ENCODE data around the gene MOB2.

The MOB2 gene

DNA sequence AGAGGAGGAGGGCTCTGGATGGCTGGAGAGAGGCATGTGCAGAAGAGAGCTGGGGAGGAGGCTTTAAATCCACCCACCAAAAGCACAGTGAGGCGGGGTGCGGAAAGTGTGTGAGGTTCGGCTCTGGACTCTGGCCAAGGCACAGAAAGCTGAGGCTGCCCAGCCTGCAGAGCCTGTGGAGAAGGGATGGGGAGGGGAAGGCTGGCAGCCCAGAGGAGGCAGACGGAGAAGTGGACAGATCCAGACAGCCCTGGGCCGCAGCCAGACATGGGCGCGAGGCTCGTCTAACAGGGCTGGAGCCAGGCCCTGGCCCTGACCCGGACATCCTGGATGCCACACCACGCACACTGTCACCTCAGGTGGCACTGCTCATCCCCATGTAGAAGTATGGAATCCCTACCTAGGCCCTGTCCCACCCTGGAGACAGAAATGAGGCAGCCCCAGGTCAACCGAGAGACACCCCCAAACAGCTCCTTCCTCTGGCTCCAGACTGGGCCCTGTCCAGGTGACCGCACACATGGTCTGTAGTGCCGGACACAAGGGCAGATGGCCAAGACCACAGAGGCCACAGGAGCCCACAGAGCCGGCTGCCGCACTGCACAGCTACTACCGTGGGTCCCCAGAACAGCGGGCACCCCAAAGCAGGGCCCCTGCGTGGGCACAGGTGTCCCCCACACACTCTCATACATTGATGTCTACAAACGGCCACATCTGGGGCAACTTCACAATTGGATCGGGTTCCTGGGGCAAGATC is 16.6 kb upstream of the MOB2 start:
- no peak for DNase-seq

DNA sequence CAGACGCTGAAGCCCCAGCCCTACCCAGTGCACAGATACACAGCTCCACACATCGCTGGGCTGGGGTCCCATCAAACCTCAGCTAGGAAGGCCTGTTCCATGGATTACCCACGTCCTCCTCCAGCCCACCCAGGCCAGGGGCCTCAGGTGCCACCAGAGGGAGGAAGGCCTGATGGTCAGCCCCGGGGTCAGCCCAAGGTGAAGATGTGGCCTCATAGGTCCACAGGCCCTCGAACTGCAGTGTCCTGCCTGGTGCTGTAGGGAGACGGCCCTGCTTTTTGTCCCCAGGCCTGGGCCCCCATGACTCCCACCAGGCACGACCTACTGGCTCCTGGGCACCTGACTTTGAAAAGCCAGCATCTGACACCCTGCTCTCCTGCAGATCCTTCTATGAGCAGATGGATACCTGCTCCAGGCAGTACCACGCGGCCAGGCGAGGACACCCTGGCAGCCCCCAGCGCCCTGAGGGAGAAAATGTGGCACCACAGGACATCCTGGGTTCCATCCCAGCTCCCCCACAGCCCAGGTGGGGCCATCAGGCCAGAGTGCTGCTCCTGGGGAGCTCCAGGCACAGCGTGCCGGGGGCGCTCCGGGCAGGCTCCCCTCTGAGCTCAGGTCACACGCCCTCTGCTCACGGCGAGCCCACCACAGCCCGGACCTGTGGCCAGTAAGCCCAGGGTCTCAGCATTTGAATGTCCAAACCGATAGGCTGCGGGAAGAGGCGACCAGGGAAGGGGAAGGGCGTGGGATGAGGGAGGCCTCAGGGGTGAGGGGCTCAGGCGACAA is 15.8 kb upstream of the MOB2 start:
- no peak for DNase-seq

DNA sequence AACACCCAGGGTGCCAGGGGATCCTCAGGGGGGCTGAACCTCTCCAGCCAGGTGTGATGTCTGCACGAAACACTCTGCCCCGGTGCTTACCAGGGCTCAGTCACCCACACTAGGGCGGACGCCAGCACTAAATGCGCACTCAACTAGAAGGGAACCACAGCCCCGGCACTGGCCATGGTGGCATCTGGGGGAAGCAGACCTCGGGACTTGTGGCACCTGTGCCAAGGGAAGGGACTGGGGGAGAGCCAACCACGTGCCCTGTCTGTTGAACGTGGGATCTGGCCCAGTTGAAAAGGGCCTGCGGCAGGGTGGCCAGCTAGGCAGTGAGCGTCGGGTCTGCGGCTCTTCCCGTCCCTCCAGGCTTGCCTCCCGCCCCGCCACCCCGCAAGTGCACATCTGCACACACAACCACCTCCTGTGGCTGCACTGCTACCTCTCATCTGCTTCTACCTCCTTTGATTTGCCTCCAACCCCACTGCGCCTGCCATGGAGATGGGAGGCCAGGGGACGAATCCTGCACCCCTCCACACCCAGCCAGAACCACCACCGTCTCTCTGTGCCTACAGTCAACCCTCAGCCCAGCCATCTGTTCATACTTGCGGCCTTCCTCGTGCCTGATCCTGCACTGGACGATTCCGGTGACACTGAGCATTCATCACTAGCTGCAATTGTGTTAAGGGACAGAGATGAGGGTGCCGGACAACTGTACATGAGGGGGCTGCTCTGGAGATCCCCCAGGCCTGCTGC is 15.0 kb upstream of the MOB2 start:
- no peak for DNase-seq

DNA sequence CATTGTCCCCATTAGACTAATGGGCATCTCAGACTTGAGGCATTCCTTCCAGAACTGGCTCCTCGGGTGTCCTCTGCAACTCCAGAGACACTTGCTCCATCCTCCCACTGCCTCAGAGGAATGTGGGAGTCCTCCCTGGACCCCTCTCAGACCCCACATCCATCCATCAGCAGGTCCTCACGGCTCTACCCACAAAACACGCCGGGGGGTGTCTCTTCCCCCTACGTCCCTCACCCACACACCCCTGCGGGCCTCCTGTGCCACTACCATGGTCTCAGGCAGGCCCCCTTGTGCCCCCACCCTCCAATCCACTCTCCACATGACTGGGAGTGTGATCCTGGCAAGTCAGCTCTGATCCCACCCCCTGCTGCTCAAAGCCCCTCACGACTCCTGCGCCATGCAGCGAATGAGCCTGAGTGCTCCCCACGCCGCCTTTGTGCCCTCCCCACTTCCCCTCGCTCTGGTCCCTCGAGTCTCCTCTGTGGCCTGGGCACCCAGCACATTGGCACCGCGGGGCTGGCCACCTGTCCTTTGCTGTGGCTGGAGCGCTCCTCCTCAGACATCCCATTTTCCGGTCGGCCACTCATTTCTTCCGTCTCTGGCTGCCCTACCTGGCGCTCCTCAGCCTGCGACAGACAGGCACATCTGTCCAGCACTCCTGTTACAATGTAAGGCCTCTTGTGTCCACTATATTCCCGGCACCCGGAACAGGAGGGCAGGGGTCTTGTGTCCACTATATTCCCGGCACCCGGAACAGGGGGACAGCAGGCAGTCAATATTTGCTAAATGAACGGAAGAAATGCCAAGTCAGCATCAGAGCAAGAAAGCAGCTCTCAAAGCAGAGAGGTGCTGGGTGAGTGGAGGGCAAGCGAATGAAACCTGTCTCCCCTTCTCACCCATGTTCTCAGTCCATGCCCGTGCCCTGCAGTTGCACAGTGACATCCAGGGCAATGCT is 14.2 kb upstream of the MOB2 start:
- no peak for DNase-seq

DNA sequence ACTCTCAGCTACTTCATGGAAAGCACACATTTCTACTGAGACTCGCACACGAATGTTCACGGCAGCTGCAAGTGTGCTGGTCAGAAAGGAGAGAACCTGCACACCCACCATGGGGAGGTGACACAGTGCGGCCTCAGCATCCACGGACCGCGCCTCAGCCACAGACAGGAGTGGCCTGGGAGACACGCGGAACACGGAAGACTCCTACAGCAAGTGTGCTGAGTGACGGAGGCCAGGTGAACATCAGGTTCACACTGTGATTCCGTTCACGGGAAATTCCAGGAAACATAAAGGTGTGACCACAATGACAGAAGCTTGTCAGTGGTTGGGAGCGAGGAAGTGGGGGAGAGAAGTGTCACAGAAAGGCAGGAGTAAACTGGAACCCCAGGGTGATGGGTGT is 13.3 kb upstream of the MOB2 start:
- DNase-seq: no peak

DNA sequence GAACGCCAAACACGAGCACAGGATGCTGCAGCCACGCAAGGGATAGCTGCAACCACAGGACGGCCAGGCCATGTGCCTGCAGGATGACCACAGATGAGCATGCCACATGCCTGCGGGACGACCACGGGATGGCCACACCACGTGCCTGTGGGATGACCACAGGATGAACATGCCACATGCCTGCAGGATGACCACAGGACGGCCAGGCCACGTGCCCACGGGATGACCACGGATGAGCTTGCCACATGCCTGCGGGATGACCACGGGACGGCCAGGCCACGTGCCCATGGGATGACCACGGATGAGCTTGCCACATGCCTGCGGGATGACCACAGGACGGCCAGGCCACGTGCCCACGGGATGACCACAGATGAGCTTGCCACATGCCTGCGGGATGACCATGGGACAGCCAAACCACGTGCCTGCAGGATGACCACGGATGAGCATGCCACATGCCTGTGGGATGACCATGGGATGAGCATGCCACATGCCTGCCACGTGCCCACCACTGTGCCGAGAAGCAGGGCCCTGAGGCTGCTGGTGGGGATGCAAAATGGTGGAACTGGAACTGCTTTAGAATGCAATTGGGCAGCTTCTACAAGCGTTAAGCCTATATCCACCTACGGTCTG is 12.8 kb upstream of the MOB2 start:
- no peak for DNase-seq

DNA sequence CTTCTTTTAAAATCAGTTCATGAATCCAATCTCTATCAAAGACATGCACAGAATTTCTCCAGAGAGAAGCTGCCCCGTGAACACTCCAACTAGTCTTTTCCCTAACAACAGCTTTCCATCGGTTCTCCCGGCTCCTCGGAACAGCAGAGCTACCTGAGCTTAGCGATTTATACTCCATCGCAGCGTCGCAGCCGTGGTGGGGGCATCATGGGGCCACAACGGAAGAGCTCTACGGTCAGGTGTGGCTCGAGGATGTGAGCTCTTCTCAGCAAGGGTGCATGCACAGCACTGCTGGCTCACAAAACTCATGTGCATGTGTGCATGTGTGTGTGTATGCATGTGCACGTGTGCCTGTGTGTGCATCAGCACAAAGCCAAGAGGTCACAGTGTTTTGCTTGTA is 11.7 kb upstream of the MOB2 start:
- no peak for DNase-seq

DNA sequence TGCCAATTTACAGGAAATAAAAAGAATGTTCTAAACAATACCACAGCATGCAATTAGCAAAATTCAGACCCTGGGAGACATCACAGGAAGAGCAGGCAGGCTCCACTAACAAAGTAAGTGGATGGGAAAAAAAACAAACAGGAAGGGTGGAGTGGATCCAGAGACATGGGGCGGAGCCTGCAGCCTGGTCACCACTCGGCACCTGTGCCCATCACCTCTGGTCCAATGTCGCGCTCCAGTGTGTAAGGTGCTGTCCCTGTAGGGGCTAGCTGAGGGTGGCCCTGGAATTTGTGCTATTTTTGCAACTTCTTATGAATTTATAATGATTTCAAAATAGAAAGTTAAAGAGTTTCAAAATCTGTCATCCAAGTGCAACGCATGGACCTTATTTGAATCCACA is 11.0 kb upstream of the MOB2 start:
- no peak for DNase-seq

DNA sequence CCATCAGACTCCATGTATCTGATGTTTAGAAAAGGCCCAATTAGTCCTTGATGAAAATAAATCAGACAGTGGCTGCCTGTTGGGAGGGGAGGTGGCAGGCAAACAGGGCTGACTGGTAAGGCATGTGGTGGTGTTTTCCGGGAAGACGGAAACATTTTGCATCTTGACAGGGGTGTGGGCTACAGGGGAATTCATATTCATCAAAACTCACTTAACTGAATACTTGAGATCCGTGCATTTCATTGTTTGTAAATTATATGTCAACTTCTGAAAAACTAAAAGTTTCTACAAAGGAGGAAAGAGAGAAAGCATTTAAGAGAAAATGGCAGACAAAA is 10.1 kb upstream of the MOB2 start:
- no peak for DNase-seq

DNA sequence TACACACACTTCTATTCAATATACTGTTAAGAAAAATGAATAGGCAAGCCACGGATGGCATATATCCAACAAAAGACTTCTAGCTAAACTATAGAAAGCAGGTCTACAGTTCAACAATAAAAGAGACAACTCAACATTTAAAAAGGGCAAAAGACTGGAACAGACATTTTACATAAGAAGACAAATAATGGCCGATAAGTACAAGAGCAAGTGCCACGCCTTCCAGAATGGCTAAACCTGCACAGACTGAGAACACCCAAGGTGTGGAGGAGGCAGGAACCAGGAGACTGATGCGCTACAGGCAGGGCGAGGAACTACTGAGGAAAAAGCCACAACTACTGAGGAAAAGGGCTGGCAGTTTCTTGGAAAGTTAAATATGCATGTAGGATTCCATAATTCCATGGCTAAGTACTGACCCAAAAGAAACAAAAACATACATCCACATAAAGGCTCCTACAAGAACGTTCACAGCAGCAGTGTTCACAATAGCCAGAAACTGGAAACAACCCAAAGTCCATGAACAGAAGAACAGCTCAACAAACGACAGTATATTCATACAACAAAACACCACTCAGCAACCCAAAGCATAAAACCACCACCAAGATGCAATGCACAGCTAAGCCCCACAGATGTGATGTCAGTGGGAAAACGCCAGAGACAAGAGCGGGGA is 9.6 kb upstream of the MOB2 start:
- no peak for DNase-seq

DNA sequence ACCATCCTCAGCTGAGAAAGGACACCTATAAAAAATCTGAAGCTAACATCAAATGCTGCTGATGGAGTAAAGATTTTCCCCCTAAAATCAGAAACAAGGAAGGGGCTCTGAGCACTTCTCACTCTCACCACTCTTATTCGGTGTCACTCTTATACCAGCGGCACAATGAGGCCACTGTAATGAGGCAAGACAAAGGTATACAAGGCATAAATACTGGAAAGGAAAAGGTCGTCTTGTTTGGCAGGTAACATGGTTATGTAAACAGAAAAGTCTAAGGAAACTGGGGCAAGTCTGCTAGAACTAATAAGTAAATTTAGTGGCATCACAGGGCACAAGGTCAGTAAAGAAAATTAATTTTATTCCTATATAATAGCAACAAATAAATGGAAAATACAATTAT is 8.1 kb upstream of the MOB2 start:
- DNase-seq: no peak

DNA sequence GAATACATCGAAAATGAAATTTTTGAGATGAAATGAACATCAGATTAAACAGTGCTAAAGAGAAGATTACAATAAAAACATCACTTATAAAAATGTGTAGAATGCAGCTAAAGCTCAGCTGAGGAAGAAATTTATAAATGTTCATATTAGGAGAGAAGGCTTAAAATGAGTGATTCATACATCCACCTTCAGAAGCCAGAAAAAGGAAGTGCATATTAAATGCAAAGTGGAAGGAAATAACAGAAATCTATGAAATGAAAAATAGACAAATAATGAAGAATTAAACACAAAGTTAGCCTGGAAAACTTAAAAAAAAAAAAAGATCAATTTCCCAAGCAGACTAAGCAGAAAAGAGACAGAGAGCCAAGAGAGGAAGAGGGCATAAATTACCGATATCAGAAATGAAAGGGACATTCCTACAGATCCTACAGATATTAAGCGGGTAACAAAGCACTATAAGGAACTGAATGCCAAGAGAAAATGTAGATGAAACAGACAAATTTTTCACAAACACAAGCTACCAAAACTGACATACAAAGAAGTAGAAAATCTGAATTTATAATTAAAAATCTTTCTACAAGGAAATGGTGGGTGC is 7.2 kb upstream of the MOB2 start:
- no peak for DNase-seq

DNA sequence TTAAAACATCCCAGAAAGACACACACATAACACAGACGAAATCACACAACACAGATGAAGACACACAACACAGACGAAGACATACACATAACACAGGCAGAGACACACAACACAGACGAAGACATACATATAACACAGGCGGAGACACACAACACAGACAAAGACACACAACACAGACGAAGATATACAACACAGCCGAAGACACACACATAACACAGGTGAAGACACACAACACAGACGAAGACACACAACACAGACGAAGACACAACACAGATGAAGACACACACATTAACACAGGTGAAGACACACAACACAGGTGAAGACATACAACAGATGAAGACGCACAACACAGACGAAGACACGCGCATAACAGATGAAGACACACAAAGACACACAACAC is 4.8 kb upstream of the MOB2 start:
- DNase-seq: no peak

DNA sequence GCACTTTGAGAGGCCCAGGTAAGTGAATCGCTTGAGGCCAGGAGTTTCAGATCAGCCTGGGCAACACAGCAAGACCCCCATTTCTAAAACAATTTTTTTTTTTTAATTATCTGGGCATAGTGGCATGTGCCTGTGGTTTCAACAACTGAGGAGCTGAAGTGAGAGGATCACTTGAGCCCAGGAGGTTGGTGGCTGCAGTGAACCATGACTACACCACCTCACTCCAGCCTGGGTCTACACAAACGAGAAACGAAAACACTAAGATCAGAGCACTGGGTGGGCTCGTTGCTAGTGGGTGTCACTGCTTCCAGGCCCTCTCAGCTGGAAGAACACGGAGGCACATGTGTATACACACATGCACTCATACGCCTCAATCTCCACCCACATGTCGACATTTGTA is 4.1 kb upstream of the MOB2 start:
- DNase-seq: no peak

DNA sequence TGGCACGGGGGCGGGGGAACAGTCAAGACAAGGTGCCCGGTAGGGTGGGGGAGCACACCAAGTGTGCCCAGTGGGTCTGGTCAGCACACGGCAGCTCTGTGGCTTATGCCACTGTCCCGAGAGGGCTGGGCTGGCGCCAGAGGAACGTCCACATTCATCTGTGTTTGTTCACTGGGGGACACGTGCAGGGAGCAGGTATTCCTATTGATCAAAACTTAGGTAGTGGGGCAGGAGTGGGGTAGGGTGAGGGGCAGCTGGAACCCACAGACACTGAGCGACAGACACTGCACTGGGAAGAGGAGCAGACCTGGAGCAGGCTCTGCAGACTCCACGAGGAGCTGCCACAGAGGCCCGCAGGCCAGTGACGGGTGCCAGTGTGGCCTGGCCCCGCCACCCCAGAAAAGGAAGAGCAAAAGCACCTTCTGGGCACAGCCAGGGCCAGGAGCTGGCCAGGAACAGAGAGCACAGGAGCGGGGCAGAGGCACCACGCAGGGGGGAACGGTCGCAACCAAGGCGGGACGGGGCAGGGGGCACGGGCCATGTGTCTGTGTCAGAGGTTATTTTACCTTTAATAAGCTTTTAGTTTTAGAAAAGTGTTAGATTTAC is 2.1 kb upstream of the MOB2 start:
- no peak for DNase-seq

DNA sequence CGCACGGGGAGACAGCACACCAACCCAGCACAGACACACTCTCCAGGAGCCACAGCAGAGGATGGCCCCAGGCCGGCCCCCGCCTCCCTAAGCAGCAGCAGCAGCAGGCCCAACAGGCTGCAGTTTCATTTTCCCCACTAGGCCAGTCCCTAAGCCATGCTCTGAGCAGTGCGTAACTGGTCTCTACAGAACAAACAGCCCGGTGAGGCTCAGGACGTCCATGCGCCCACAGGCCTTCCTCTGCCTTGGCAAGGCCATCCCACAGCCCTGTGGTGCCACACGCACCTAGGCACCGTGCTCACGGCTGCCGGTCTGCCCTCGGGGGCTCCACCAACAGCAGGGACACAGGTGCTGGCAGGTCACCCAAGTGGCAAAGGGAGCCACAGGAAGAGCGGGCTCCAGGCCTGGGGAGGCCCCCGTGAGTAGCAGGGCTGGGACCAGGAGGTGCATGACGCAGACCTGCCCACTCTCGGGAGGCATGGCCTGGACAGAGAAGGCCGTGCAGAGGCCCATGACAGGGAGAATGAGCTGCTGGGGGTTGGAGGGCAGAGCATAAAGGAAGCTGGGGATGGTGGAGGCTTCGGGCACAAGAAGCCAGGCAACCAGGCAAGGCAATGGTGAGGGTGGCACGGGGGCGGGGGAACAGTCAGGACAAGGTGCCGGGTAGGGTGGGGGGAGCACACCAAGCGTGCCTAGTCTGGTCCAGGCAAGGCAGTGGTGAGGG is 1.4 kb upstream of the MOB2 start:
- no peak for DNase-seq

DNA sequence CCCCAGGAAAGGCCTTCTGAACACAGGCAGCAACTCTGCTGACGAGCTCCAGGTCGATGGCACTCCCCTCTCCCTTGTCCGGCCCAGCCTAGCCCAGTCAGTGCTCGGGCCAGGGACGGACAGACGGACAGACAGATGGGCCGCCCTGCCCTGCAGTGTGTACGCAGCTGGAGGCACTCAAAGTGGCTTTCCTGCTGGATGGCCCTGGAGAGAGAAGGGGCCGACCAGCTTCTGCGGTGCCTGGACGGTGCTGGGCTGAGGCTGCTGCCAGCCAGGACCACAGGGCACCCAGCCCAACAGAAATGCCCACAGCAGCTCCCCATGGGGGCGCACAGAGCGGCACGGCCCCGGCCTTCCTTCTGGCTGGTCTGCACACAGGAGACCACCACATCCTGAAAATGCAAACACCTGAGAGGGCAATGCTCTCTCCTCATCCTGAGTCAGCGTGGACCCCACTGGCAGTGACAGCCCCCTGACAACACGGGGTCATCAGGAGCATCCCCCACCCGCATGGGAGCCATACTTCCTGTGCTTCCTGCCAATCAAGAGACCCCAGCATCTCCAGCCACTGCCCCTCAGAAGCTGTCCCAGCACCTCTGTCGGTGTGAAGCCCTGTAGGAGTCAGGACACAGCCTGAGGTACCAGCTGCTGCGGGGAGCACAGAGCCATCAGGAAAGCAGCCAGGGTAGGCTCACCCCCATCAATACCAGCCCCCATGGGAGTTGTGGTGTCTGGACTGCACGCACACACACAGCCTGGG is 692 bp upstream of the MOB2 start:
- no peak for DNase-seq

DNA sequence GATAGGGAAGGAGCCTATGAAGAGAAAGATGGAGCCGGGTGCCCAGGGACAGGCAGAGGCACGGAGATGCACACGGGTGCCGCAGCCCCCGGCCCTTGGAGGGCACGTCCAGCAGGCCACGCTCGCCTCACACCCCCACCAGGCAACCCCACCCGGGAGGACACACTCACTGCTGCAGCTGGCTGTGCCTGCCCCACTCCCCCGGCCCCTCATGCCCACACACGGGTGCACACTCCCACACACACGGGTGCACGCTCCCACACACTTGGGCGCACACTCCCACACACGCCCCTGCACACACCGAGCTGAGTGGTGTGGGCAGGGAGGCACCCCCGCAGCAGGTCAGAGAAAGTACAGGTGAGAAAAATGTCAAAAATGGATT is 1.1 kb downstream of the MOB2 start:
- DNase-seq: no peak
